Esophagus muscularis mucosa (tissue), 4 donors: ENCODE results near the gene CACYBP. TPM values are rescaled to one million over a fixed set of nuclear protein-coding genes. Genes with fewer than 3 reads are reported as not detected.

ENCODE experiments used
- DNase-seq: peaks from one replicate; pipeline ENCODE4 v3.0.0-alpha.2; 2017; ENCODE audit errors: extremely low spot score
- H3K27ac ChIP-seq, 4 donors: fragments of 200-600 bp; sonication (generic); replicated peaks in 1 of 4; 1 replicate in 3 of 4; 2 replicates in 1 of 4; pipeline ENCODE4 v1.5.1; 2016 to 2019; ENCODE audit warnings: mild to moderate bottlenecking in 1 of 4
- H3K27me3 ChIP-seq, 4 donors: fragments of 200-600 bp; sonication (generic); one replicate each; pipeline versions ENCODE4 v1.5.1 to v1.6.0; 2016 to 2019
- H3K36me3 ChIP-seq, 4 donors: fragments of 200-600 bp; sonication (generic); one replicate each; pipeline ENCODE4 v1.5.1; 2016 to 2019
- H3K4me1 ChIP-seq, 4 donors: fragments of 200-600 bp; sonication (generic); one replicate each; pipeline ENCODE4 v1.5.1; 2016 to 2019
- H3K4me3 ChIP-seq, 4 donors: fragments of 200-600 bp; sonication (generic); 1 replicate in 2 of 4; 2 replicates in 2 of 4; pipeline ENCODE4 v1.5.1; 2016 to 2019; ENCODE audit warnings: mild to moderate bottlenecking in 4 of 4, moderate library complexity in 1 of 4
- H3K9me3 ChIP-seq, 4 donors: fragments of 200-600 bp; sonication (generic); 1 replicate in 3 of 4; 2 replicates in 1 of 4; pipeline ENCODE4 v1.5.1; 2016 to 2019
- CTCF ChIP-seq, 3 experiments: fragments of 200-600 bp in 2 of 3; fragments of 450-650 bp in 1 of 3; sonication (generic) in 2 of 3; IDR thresholded peaks; one replicate each; pipeline ENCODE4 v1.5.1; 2017 to 2019; ENCODE audit warnings: antibody characterized with exemption in 3 of 3, mild to moderate bottlenecking in 2 of 3, moderate library complexity in 1 of 3
- EP300 ChIP-seq: sonication (generic); formaldehyde crosslinking; IDR thresholded peaks from one replicate; pipeline ENCODE4 v1.6.1; 2017; ENCODE audit warnings: antibody characterized with exemption
- POLR2A ChIP-seq: fragments of 450-650 bp; IDR thresholded peaks from one replicate; pipeline ENCODE4 v1.6.1; 2017; ENCODE audit warnings: antibody characterized with exemption, moderate library complexity, mild to moderate bottlenecking, low read depth
- POLR2AphosphoS5 ChIP-seq, 2 donors: sonication (generic); formaldehyde crosslinking; IDR thresholded peaks; one replicate each; pipeline ENCODE4 v1.6.1; 2017; ENCODE audit warnings: antibody characterized with exemption in 2 of 2
- WGBS: methylation state at CpG from one replicate; pipeline ENCODE4 v1.1.5; 2018; 5-methylcytosine and 5-hydroxymethylcytosine counted together
- intact Hi-C: fragments of 100-400 bp; cut with DNase I; formaldehyde crosslinking; loops from one replicate; pipeline ENCODE4 v1.15.1; 2023
- small RNA-seq, 3 donors: library from RNA; depleted of rRNA; stranded (forward); fragments of <200 nt; gene quantifications; one replicate each; pipeline ENCODE3, GENCODE V24; 2016
- total RNA-seq, 4 donors: library from RNA; depleted of rRNA; stranded (reverse); fragments of >200 nt; gene quantifications; one replicate each; pipeline versions ENCODE4 v1.1.0 to v1.2.1, GENCODE V29; 2016

The CACYBP gene
- total RNA-seq, 4 donors from 2014 or later = 48.5 to 125 (median 94.7) TPM

GRCh38 chr1:175045519-175045918 lies 45.8 kb downstream of the CACYBP start:
- Histone ChIP-seq H3K27ac (no peak overlapping the region), H3K36me3 (no peaks in the 10 kb centered on the region), H3K4me1 (no peaks in the 10 kb centered on the region), H3K9me3 (no peaks in the 10 kb centered on the region), H3K4me3 (no peak overlapping the region), H3K27me3 (no peaks in the 10 kb centered on the region)
- TF ChIP-seq POLR2A (no peak), POLR2AphosphoS5 (IDR thresholded peaks at IDR 0.05) (no peak), EP300 (no peak)
- 90% methylated on average over 32 of the region's 32 CpGs for WGBS
- intact Hi-C loops = no loop called here
- no peak for DNase-seq

GRCh38 chr1:175050992-175051391 lies 51.2 kb downstream of the CACYBP start:
- intact Hi-C loops = no loop called here
- Histone ChIP-seq H3K4me1 (no peaks in the 10 kb centered on the region), H3K27ac (no peak overlapping the region), H3K36me3 (no peaks in the 10 kb centered on the region), H3K4me3 (no peak overlapping the region), H3K27me3 (no peaks in the 10 kb centered on the region), H3K9me3 (no peaks in the 10 kb centered on the region)
- 95% methylated on average over 2 of the region's 2 CpGs for WGBS
- DNase-seq = no peak
- no peak for TF ChIP-seq POLR2A
- no peak for TF ChIP-seq POLR2AphosphoS5 (IDR thresholded peaks at IDR 0.05)
- no peak for TF ChIP-seq EP300
- TF ChIP-seq CTCF (IDR thresholded peaks at IDR 0.05) = no peak

GRCh38 chr1:175054736-175055135 lies 55.0 kb downstream of the CACYBP start:
- H3K27ac ChIP-seq = no peak overlapping the region
- no peaks in the 10 kb centered on the region for H3K4me1 ChIP-seq
- no peak overlapping the region for H3K4me3 ChIP-seq
- WGBS = 70% methylated on average over 3 of the region's 3 CpGs
- intact Hi-C loops = no loop called here
- no peak for DNase-seq
- no peak for TF ChIP-seq EP300
- no peaks in the 10 kb centered on the region for H3K9me3 ChIP-seq
- H3K27me3 ChIP-seq = no peaks in the 10 kb centered on the region
- H3K36me3 ChIP-seq = no peaks in the 10 kb centered on the region

Small RNAs within 50 kb of the gene (small RNA-seq; reads per million reads assigned to genes)
- 0 reads per million in 3 donors for gene RF00019
- gene RNU6-307P = 0 reads per million in 3 donors

Other genes with a start within 250 kb of the CACYBP start
- 10 to 100 TPM; 17.9 to 31.1 (median 26.1) TPM for gene MRPS14, start 23.5 kb downstream of the CACYBP start, total RNA-seq
- gene TNN, start 67.9 kb downstream of the CACYBP start, total RNA-seq = under 1 TPM; under 0.01 to 0.45 (median 0.20) TPM
- 100 to 1,000 TPM in 1 of 4 donors, 10 to 100 TPM in 3; 37.0 to 109 (median 45.1) TPM for gene KIAA0040, start 192.8 kb downstream of the CACYBP start, total RNA-seq